ENCODE measurements around the gene EPHB1.
A peak's percentile ranks its signal among the peaks of the same experiment; 100 is the strongest.

EPHB1 gene

DNA sequence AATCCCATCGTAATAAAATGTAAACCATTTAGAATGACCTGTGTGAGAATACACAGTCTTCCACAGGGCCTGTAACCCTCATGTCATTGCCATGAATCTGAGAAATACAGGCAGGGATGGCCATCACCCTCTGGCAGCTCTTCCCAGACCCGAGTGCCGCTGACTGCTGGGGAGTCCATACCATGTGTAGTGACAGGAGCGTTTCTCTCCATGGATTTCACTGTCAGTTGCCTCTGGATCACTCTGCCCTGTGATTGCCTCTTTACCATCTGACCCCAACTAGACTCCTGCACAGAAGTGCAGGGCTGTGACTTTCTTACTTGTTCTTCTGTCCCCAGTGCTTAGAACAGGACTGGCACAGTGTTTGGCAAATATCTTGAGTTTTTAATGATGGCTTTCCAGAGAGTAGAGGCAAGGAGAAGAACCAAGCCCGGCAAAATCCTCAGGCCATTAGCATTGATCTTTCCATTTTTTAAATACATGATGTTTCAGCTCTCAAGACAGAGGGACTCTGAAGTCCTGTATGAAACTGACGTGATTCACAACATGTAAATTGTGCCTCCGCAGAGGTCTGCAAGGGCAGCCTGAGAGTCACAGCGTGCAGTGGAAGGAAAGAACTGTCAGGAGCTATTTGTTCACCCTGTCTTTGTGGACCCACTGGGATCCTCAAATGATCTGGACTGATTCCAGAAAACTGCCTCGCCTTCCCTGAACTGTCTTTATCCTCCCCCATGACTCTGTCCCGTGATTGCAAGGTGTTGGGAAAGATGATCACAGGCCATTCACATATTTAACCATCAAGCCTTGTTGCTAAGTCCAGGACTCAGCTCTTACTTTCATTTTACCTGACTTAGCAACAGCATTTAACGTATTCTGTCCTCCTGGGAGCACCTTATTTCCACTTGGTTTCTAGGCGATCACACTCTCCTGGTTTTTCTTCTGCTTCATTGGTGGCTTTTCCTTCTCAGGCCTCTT is 354.9 kb downstream of the EPHB1 start:
- Mint-ChIP-seq H3K4me1 (no peaks in the 10 kb centered on the region), H3K36me3 (ENCODE audit: low read depth) (no peaks in the 10 kb centered on the region), H3K4me3 (no peak overlapping the region), H3K27ac (no peak overlapping the region), H3K27me3 (ENCODE audit: low read depth) (peaks cover 12% of the 10 kb centered on the region), H3K9me3 (no peaks in the 10 kb centered on the region)
- TF ChIP-seq CTCF (IDR thresholded peaks at IDR 0.05; ENCODE audit: unreplicated experiment in 3 of 3) = no peak

GRCh38 chr3:135154186-135154585 is 359.1 kb downstream of the EPHB1 start:
- H3K4me1 Mint-ChIP-seq = no peaks in the 10 kb centered on the region
- H3K27ac Mint-ChIP-seq = no peak overlapping the region
- no peaks in the 10 kb centered on the region for H3K36me3 Mint-ChIP-seq (ENCODE audit: low read depth)
- H3K27me3 Mint-ChIP-seq (ENCODE audit: low read depth) = peaks cover 8% of the 10 kb centered on the region
- no peak overlapping the region for H3K4me3 Mint-ChIP-seq
- TF ChIP-seq CTCF (IDR thresholded peaks at IDR 0.05; ENCODE audit: unreplicated experiment in 3 of 3) = no peak
- H3K9me3 Mint-ChIP-seq = no peaks in the 10 kb centered on the region

DNA sequence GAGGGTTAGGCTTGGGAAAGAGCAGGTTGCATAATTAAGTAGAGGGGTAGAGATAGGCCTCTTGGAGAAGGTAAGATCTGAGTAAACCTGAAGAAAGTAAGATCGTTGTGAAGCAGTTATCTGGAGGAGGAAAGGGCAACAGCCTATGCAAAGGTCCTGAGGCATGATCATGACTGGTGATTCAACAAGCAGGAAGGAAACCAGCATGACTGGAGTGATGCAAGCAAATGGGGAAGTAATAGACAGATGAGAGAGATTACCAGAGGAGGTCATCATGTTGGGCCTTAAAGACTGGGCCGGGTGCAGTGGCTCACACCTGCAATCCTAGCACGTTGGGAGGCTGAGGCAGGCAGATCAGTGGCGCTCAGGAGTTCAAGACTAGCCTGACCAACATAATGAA is 360.2 kb downstream of the EPHB1 start:
- no peaks in the 10 kb centered on the region for H3K4me1 Mint-ChIP-seq
- H3K27me3 Mint-ChIP-seq (ENCODE audit: low read depth) = peaks cover 8% of the 10 kb centered on the region
- no peak for TF ChIP-seq CTCF (IDR thresholded peaks at IDR 0.05; ENCODE audit: unreplicated experiment in 3 of 3)
- no peaks in the 10 kb centered on the region for H3K36me3 Mint-ChIP-seq (ENCODE audit: low read depth)
- H3K9me3 Mint-ChIP-seq = no peaks in the 10 kb centered on the region
- H3K27ac Mint-ChIP-seq = no peak overlapping the region
- no peak overlapping the region for H3K4me3 Mint-ChIP-seq

GRCh38 chr3:135155791-135156190 is 360.7 kb downstream of the EPHB1 start:
- Mint-ChIP-seq H3K4me1 (no peaks in the 10 kb centered on the region), H3K27me3 (ENCODE audit: low read depth) (peaks cover 8% of the 10 kb centered on the region), H3K27ac (no peak overlapping the region), H3K4me3 (no peak overlapping the region), H3K9me3 (no peaks in the 10 kb centered on the region), H3K36me3 (ENCODE audit: low read depth) (no peaks in the 10 kb centered on the region)
- TF ChIP-seq CTCF (IDR thresholded peaks at IDR 0.05; ENCODE audit: unreplicated experiment in 3 of 3) = no peak

- Mint-ChIP-seq H3K27me3 (ENCODE audit: low read depth) (peaks cover 5% of the 10 kb centered on the region), H3K36me3 (ENCODE audit: low read depth) (no peaks in the 10 kb centered on the region), H3K4me1 (no peaks in the 10 kb centered on the region), H3K4me3 (no peak overlapping the region), H3K27ac (peak overlapping the region in 1 of 3 experiments; percentile 50), H3K9me3 (no peaks in the 10 kb centered on the region)
- TF ChIP-seq CTCF (IDR thresholded peaks at IDR 0.05; ENCODE audit: unreplicated experiment in 3 of 3) = no peak
These were observed 362.1 kb downstream of the EPHB1 start for GRCh38 chr3:135157045-135157740.
